Mesodermal cell (in vitro differentiated cells): ENCODE measurements around the gene ANKRD13D.

Experiments used
- H3K27ac ChIP-seq: 2 replicates; pipeline ENCODE4 v1.7.0; 2013; ENCODE audit warnings: mild to moderate bottlenecking, low read depth, low read length, moderate library complexity; ENCODE audit not compliant: severe bottlenecking
- H3K36me3 ChIP-seq: 2 replicates; pipeline ENCODE4 v1.7.1; 2013; ENCODE audit warnings: mild to moderate bottlenecking, low read length, moderate library complexity; ENCODE audit not compliant: control insufficient read depth, insufficient read depth
- H3K4me1 ChIP-seq: one replicate; pipeline ENCODE4 v1.7.1; 2013; ENCODE audit warnings: mild to moderate bottlenecking, low read length; ENCODE audit not compliant: insufficient read depth, control insufficient read depth, poor library complexity, severe bottlenecking
- H3K4me3 ChIP-seq: 2 replicates; pipeline ENCODE4 v1.7.0; 2013; ENCODE audit warnings: low read length, control low read depth, mild to moderate bottlenecking; ENCODE audit not compliant: insufficient read depth, poor library complexity, severe bottlenecking; ENCODE audit errors: extremely low read depth
- H3K9me3 ChIP-seq: 2 replicates; pipeline ENCODE4 v1.7.1; 2013; ENCODE audit warnings: mild to moderate bottlenecking, low read length, moderate library complexity; ENCODE audit not compliant: control insufficient read depth
- WGBS, 2 experiments: methylation state at CpG; one replicate each; pipeline ENCODE4 v1.1.5; 2013; ENCODE audit warnings: missing lambda C conversion rate in 2 of 2; ENCODE audit not compliant: insufficient coverage in 2 of 2; 5-methylcytosine and 5-hydroxymethylcytosine counted together

Gene ANKRD13D

GRCh38 chr11:67282876-67283371 is 6.2 kb upstream of the ANKRD13D start:
- H3K9me3 ChIP-seq, result no peaks in the 10 kb centered on the region
- H3K36me3 ChIP-seq, result peaks cover 82% of the 10 kb centered on the region
- no peak overlapping the region for H3K4me3 ChIP-seq
- H3K27ac ChIP-seq, result no peak overlapping the region
- peaks cover 6% of the 10 kb centered on the region for H3K4me1 ChIP-seq
- WGBS, 2 experiments, result 95 to 96% methylated on average over 9 to 11 of the region's 11 CpGs

DNA sequence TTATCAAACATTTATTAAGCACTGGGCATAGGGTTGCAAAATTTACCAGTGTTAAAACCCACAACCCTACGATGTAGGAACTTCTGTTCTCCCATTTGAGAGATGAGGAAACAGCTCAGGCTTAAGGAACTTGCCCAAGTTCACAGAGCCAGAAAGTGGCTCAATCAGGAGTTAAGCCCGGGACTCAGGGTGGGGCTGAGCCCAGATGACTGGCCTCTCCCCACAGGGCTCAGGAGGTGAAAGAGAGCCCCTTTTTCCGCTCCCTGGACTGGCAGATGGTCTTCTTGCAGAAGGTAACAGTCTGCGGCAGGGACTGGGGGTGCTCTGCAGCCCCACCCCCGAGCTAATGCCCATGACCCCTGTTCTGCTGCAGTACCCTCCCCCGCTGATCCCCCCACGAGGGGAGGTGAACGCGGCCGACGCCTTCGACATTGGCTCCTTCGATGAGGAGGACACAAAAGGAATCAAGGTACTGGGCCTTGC is 5.6 kb upstream of the ANKRD13D start:
- Histone ChIP-seq H3K4me1 (peaks cover 10% of the 10 kb centered on the region), H3K9me3 (no peaks in the 10 kb centered on the region), H3K27ac (no peak overlapping the region), H3K4me3 (no peak overlapping the region), H3K36me3 (peaks cover 80% of the 10 kb centered on the region)
- 97% methylated on average over 13 of the region's 13 CpGs for WGBS, 2 experiments

- no peaks in the 10 kb centered on the region for H3K9me3 ChIP-seq
- no peak overlapping the region for H3K4me3 ChIP-seq
- H3K36me3 ChIP-seq, result peaks cover 65% of the 10 kb centered on the region
- no peak overlapping the region for H3K27ac ChIP-seq
- H3K4me1 ChIP-seq, result peaks cover 12% of the 10 kb centered on the region
- WGBS, 2 experiments, result 94% methylated on average over 35 to 43 of the region's 45 CpGs
Observed at GRCh38 chr11:67284811-67285540, 4.1 kb upstream of the ANKRD13D start.

DNA sequence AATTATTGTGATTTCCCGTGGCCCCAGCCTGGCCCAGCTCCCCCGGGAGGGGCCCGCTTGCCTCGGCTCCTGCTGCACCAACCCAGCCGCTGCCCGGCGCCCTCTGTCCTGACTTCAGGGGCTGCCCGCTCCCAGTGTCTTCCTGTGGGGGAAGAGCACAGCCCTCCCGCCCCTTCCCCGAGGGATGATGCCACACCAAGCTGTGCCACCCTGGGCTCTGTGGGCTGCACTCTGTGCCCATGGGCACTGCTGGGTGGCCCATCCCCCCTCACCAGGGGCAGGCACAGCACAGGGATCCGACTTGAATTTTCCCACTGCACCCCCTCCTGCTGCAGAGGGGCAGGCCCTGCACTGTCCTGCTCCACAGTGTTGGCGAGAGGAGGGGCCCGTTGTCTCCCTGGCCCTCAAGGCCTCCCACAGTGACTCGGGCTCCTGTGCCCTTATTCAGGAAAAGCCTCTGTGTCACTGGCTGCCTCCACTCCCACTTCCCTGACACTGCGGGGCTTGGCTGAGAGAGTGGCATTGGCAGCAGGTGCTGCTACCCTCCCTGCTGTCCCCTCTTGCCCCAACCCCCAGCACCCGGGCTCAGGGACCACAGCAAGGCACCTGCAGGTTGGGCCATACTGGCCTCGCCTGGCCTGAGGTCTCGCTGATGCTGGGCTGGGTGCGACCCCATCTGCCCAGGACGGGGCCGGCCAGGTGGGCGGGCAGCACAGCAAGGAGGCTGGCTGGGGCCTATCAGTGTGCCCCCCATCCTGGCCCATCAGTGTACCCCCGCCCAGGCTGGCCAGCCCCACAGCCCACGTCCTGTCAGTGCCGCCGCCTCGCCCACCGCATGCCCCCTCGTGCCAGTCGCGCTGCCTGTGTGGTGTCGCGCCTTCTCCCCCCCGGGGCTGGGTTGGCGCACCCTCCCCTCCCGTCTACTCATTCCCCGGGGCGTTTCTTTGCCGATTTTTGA is 3.3 kb upstream of the ANKRD13D start:
- 96% methylated on average over 25 to 32 of the region's 39 CpGs for WGBS, 2 experiments
- no peak overlapping the region for H3K4me3 ChIP-seq
- no peaks in the 10 kb centered on the region for H3K9me3 ChIP-seq
- no peak overlapping the region for H3K27ac ChIP-seq
- H3K36me3 ChIP-seq, result peaks cover 64% of the 10 kb centered on the region
- peaks cover 14% of the 10 kb centered on the region for H3K4me1 ChIP-seq

- no peaks in the 10 kb centered on the region for H3K9me3 ChIP-seq
- 82 to 96% methylated on average over 7 to 8 of the region's 8 CpGs for WGBS, 2 experiments
- H3K4me3 ChIP-seq, result no peak overlapping the region
- peaks cover 65% of the 10 kb centered on the region for H3K36me3 ChIP-seq
- peak overlapping the region; percentile 29 for H3K27ac ChIP-seq
- peaks cover 14% of the 10 kb centered on the region for H3K4me1 ChIP-seq
Observed at GRCh38 chr11:67286621-67287333, 2.3 kb upstream of the ANKRD13D start.

GRCh38 chr11:67287355-67288197 is 1.5 kb upstream of the ANKRD13D start:
- H3K36me3 ChIP-seq, result peaks cover 68% of the 10 kb centered on the region
- peak overlapping the region; percentile 94 for H3K27ac ChIP-seq
- peaks cover 14% of the 10 kb centered on the region for H3K4me1 ChIP-seq
- peak overlapping the region; percentile 67 for H3K4me3 ChIP-seq
- 95 to 97% methylated on average over 10 to 13 of the region's 14 CpGs for WGBS, 2 experiments
- H3K9me3 ChIP-seq, result no peaks in the 10 kb centered on the region

GRCh38 chr11:67288198-67288451 is 978 bp upstream of the ANKRD13D start:
- 60 to 66% methylated on average over 4 of the region's 4 CpGs for WGBS, 2 experiments
- Histone ChIP-seq H3K4me3 (peak overlapping the region; percentile 67), H3K9me3 (no peaks in the 10 kb centered on the region), H3K27ac (peak overlapping the region; percentile 94), H3K4me1 (peaks cover 14% of the 10 kb centered on the region), H3K36me3 (peaks cover 68% of the 10 kb centered on the region)

DNA sequence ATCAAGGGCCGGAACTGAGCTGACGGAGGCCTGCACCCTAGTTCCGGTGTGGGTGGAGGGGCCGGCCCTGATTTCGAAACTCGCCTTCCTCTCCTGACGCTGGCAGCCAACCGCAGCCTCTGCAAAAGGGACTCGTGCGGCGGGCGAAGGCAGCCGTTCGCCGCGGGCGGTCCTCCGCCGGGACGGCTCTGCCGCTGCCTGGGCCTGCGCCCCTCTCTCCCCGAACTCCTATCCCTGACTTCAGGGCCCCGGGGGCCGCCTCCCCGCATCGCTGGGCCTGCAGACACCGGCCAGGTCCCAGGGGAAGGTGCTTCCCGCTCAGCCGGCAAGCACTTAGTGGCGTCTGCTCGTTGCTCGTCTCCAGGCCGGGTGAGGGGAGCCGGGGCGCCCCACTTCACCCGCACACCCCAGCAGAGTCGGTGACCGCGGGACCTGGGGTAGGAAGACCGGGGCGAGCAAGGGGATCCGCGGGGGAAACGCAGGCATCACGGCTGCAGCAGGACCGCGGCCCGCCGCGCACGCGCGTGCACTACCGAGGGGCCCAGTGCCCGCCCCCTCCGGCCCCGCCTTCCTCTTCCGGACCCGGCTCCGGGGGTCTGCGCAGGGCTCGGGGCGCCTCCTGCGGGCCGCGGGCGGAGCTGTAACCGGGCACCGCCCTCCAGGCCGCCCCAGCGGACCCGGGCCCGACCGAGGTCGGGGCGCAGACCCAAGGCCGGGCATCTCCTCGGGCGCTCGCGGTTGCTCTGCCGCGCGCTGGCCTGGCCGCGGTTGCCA is 464 bp upstream of the ANKRD13D start:
- H3K27ac ChIP-seq, result peak overlapping the region; percentile 94
- peaks cover 14% of the 10 kb centered on the region for H3K4me1 ChIP-seq
- peak overlapping the region; percentile 67 for H3K4me3 ChIP-seq
- H3K9me3 ChIP-seq, result no peaks in the 10 kb centered on the region
- H3K36me3 ChIP-seq, result peaks cover 68% of the 10 kb centered on the region
- WGBS, 2 experiments, result 0 to 1% methylated on average over 58 to 74 of the region's 87 CpGs

- H3K27ac ChIP-seq, result peak overlapping the region; percentile 29
- peaks cover 14% of the 10 kb centered on the region for H3K4me1 ChIP-seq
- peaks cover under 1% of the 10 kb centered on the region for H3K9me3 ChIP-seq
- H3K4me3 ChIP-seq, result peak overlapping the region; percentile 67
- 45 to 50% methylated on average over 29 to 34 of the region's 36 CpGs for WGBS, 2 experiments
- peaks cover 68% of the 10 kb centered on the region for H3K36me3 ChIP-seq
Observed at GRCh38 chr11:67289651-67290479, 762 bp downstream of the ANKRD13D start.
